Esophagus muscularis mucosa (tissue), 4 donors: ENCODE measurements around the gene GPR173.

ENCODE experiments used
- CTCF ChIP-seq, 3 experiments: fragments of 200-600 bp in 2 of 3; fragments of 450-650 bp in 1 of 3; sonication (generic) in 2 of 3; IDR thresholded peaks; one replicate each; pipeline ENCODE4 v1.5.1; 2017 to 2019; ENCODE audit warnings: antibody characterized with exemption in 3 of 3, mild to moderate bottlenecking in 2 of 3, moderate library complexity in 1 of 3
- EP300 ChIP-seq: sonication (generic); formaldehyde crosslinking; IDR thresholded peaks from one replicate; pipeline ENCODE4 v1.6.1; 2017; ENCODE audit warnings: antibody characterized with exemption
- POLR2A ChIP-seq: fragments of 450-650 bp; IDR thresholded peaks from one replicate; pipeline ENCODE4 v1.6.1; 2017; ENCODE audit warnings: antibody characterized with exemption, moderate library complexity, mild to moderate bottlenecking, low read depth
- POLR2AphosphoS5 ChIP-seq, 2 donors: sonication (generic); formaldehyde crosslinking; IDR thresholded peaks; one replicate each; pipeline ENCODE4 v1.6.1; 2017; ENCODE audit warnings: antibody characterized with exemption in 2 of 2

- TF ChIP-seq CTCF (IDR thresholded peaks at IDR 0.05) (no peak), POLR2A (no peak), EP300 (no peak), POLR2AphosphoS5 (IDR thresholded peaks at IDR 0.05) (no peak)
Observed at GRCh38 chrX:53126377-53126776, 77.8 kb downstream of the GPR173 start.
